Sigmoid colon (tissue), 7 donors: ENCODE results near the gene KCNQ2. TPM values are rescaled to one million over a fixed set of nuclear protein-coding genes. Genes with fewer than 3 reads are reported as not detected.

ENCODE experiments used
- DNase-seq: peaks from one replicate; pipeline ENCODE4 v3.0.0-alpha.2; 2019
- H3K27ac ChIP-seq, 4 donors: fragments of 200-600 bp; sonication (generic); one replicate each; pipeline ENCODE4 v1.5.1; 2016 to 2019; ENCODE audit warnings: mild to moderate bottlenecking in 1 of 4
- H3K27me3 ChIP-seq, 3 donors: fragments of 200-600 bp; sonication (generic); one replicate each; pipeline ENCODE4 v1.5.1; 2019; ENCODE audit warnings: mild to moderate bottlenecking in 1 of 3
- H3K36me3 ChIP-seq, 4 donors: fragments of 200-600 bp; sonication (generic); one replicate each; pipeline ENCODE4 v1.5.1; 2016 to 2019
- H3K4me1 ChIP-seq, 4 donors: fragments of 200-600 bp; sonication (generic); one replicate each; pipeline ENCODE4 v1.5.1; 2017 to 2019
- H3K4me3 ChIP-seq, 4 donors: fragments of 200-600 bp; sonication (generic); one replicate each; pipeline ENCODE4 v1.5.1; 2017 to 2019; ENCODE audit warnings: mild to moderate bottlenecking in 2 of 4, moderate library complexity in 1 of 4
- H3K9me3 ChIP-seq, 4 donors: fragments of 200-600 bp in 3 of 4; sonication (generic) in 3 of 4; one replicate each; pipeline versions ENCODE4 v1.5.1 to v1.6.1; 2013 to 2019
- CTCF ChIP-seq, 4 experiments: fragments of 450-650 bp in 3 of 4; fragments of 200-600 bp in 1 of 4; IDR thresholded peaks; one replicate each; pipeline ENCODE4 v1.5.1; 2016 to 2019; ENCODE audit warnings: antibody characterized with exemption in 4 of 4, mild to moderate bottlenecking in 3 of 4, moderate library complexity in 2 of 4
- EP300 ChIP-seq, 4 donors: sonication (generic); formaldehyde crosslinking; IDR thresholded peaks; one replicate each; pipeline ENCODE4 v1.6.1; 2017; ENCODE audit warnings: antibody characterized with exemption in 4 of 4
- POLR2A ChIP-seq, 2 donors: fragments of 450-650 bp; IDR thresholded peaks; one replicate each; pipeline ENCODE4 v1.6.1; 2016; ENCODE audit warnings: antibody characterized with exemption in 2 of 2, mild to moderate bottlenecking in 2 of 2, moderate library complexity in 2 of 2
- POLR2AphosphoS5 ChIP-seq, 4 donors: sonication (generic); formaldehyde crosslinking; IDR thresholded peaks; one replicate each; pipeline ENCODE4 v1.6.1; 2017; ENCODE audit warnings: antibody characterized with exemption in 4 of 4
- WGBS, 2 donors: extraction: QIAGEN DNeasy Blood & Tissue Kit; methylation state at CpG; one replicate each; pipeline ENCODE4 v1.1.7; 2013; 5-methylcytosine and 5-hydroxymethylcytosine counted together
- intact Hi-C: fragments of 100-400 bp; cut with DNase I; formaldehyde crosslinking; loops from one replicate; pipeline ENCODE4 v1.15.1; 2023
- polyA plus RNA-seq, 3 donors: library from polyadenylated mRNA; stranded (reverse); fragments of 200-250 nt; gene quantifications; one replicate each; pipeline ENCODE4 v1.2.3, GENCODE V29; 2013
- total RNA-seq, 4 donors: library from RNA; depleted of rRNA; stranded (reverse); fragments of >200 nt; gene quantifications; one replicate each; pipeline ENCODE4 v1.1.0, GENCODE V29; 2016
- donor health status: healthy with polysubstance abuse.
- donor health status: Bipolar disorder and iron deficiency.
- donor health status: healthy.

Gene KCNQ2
- total and polyA plus RNA-seq, 7 donors, result 0.83 to 4.2 (median 1.2) TPM; not detected in 3

DNA sequence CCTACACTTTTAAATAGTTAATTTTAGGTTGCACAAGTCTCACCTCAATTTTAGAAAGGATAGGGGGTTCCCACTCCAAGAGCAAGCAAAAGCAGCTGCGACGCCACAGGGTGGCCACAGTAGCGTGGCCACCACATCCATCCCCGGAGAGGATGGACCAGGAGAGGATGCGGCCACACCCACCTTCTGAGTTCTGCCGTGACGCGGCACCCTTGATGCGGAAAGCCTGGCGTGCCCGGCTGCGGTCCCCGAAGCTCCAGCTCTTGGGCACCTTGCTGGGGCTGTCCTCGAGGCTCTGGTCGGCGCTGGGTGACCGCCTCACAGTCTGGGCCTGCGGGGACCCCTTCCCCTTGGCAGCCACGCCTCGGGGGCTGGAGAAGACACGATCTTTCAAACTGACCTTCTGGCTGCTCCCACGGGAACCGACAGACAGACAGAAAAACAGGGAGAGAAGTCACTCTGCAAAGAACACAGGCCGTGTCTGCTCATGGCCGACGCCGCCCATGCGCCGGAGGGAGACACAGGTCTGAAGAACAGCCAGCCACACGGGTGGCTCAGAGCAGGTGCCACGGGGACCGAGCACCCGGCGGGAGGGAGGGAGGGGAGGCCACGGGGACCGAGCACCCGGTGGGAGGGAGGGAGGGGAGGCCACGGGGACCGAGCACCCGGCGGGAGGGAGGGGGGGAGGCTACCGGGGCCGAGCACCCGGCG, 57.6 kb downstream of the KCNQ2 start:
- Histone ChIP-seq H3K27me3 (peaks cover 6 to 80% (median 20%) of the 10 kb centered on the region in 3 donors), H3K36me3 (no peaks in the 10 kb centered on the region)

DNA sequence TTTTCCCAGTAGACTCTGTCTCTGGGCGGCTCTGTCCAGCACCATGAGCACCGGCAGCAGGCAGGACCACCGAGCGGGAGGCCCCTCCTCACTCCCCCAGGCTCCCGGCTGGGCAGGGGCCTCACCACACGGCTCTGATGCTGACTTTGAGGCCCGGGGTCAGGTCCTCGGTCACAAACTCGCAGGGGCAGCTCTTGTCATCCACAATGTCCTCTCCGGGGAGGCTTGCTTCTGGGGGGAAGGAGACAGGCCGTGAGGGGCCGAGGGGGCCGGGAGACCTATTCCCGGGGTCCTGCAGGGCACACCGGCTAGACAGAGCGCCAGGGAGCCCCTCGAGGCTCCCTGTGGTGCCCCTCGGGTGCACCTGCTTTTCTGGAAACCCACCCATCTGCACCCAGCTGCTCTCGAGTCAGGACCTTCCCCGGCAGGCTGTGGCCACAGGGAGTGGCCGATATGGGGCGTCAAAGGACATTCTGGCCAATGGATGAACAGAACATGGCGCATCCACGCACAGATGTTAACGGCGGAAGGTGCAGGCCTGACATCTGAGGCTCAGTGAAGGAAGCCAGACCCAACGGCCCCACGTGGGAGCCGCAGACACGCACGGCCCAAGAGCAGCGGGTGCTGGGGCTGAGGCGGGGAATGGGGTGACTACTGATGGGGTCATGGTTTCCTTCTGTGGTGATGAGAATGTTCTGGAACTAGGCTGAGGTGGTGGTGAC, 58.3 kb downstream of the KCNQ2 start:
- Histone ChIP-seq H3K27ac (no peak overlapping the region), H3K27me3 (peaks cover 6 to 74% (median 21%) of the 10 kb centered on the region in 3 donors), H3K36me3 (no peaks in the 10 kb centered on the region), H3K4me3 (no peak overlapping the region), H3K4me1 (no peaks in the 10 kb centered on the region), H3K9me3 (no peaks in the 10 kb centered on the region)
- WGBS, 2 donors, result 82 to 85% methylated on average over 33 of the region's 33 CpGs
- intact Hi-C loops, result no loop called here
- TF ChIP-seq POLR2AphosphoS5 (IDR thresholded peaks at IDR 0.05), result no peak
- no peak for TF ChIP-seq CTCF (IDR thresholded peaks at IDR 0.05)
- TF ChIP-seq EP300 (IDR thresholded peaks at IDR 0.05), result no peak
- TF ChIP-seq POLR2A (IDR thresholded peaks at IDR 0.05), result no peak
- DNase-seq, result no peak

More for the DNA sequence above, 57.6 kb downstream of the KCNQ2 start:
- DNase-seq, result no peak
- Histone ChIP-seq H3K27ac (no peak overlapping the region), H3K9me3 (no peaks in the 10 kb centered on the region), H3K4me1 (no peaks in the 10 kb centered on the region), H3K4me3 (no peak overlapping the region)
- intact Hi-C loops, result no loop called here
- WGBS, 2 donors, result 74 to 88% methylated on average over 42 to 44 of the region's 45 CpGs
- TF ChIP-seq POLR2AphosphoS5 (IDR thresholded peaks at IDR 0.05) (no peak), EP300 (IDR thresholded peaks at IDR 0.05) (no peak), POLR2A (IDR thresholded peaks at IDR 0.05) (no peak), CTCF (IDR thresholded peaks at IDR 0.05) (no peak)

DNA sequence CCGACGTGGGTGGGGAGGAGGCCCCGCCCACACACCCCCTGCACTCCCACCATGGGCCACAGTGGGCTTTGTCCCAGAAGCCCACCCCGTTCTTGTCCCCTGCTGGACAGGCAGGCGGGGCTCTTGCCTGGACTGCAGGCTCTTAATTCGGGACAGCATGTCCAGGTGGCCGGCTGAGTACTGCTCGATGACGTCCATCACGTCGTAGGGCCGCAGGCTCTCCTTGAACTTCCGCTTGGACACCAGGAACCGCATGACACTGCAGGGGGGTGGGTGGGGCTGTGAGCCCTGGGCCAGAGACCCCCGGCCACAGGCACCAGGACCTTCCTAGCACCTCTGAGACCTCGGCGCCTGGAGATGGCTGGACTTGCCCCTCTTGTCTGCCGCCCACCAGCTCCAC, 59.1 kb downstream of the KCNQ2 start:
- 85 to 88% methylated on average over 18 of the region's 18 CpGs for WGBS, 2 donors
- H3K36me3 ChIP-seq, result no peaks in the 10 kb centered on the region
- H3K9me3 ChIP-seq, result no peaks in the 10 kb centered on the region
- H3K4me1 ChIP-seq, result no peaks in the 10 kb centered on the region
- DNase-seq, result no peak
- H3K27ac ChIP-seq, result no peak overlapping the region
- intact Hi-C loops, result no loop called here
- no peak overlapping the region for H3K4me3 ChIP-seq
- H3K27me3 ChIP-seq, result peaks cover 6 to 66% (median 21%) of the 10 kb centered on the region in 3 donors
- TF ChIP-seq POLR2A (IDR thresholded peaks at IDR 0.05) (no peak), CTCF (IDR thresholded peaks at IDR 0.05) (no peak), EP300 (IDR thresholded peaks at IDR 0.05) (no peak), POLR2AphosphoS5 (IDR thresholded peaks at IDR 0.05) (no peak)

DNA sequence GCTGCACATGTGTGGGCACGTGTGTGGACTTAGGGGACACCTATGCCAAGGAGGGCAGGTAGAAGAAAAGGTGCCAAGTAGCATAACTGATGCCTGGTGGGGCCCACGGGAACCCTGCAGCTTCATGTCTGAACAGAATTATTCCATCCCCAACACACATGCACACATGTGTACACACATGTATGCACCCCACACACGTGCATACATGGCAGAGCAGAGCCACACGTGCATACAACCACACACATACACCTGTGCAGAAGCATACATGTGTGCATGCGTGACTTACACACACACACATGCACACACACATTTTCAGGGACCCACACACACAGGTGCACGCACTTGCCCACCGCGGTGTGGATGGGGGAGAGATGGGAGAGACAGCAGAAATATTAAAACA, 59.6 kb downstream of the KCNQ2 start:
- 88 to 89% methylated on average over 8 of the region's 8 CpGs for WGBS, 2 donors
- no peak overlapping the region for H3K27ac ChIP-seq
- H3K27me3 ChIP-seq, result peaks cover 6 to 66% (median 21%) of the 10 kb centered on the region in 3 donors
- no peaks in the 10 kb centered on the region for H3K9me3 ChIP-seq
- no peak overlapping the region for H3K4me3 ChIP-seq
- no peaks in the 10 kb centered on the region for H3K36me3 ChIP-seq
- H3K4me1 ChIP-seq, result no peaks in the 10 kb centered on the region
- intact Hi-C loops, result no loop called here
- TF ChIP-seq POLR2AphosphoS5 (IDR thresholded peaks at IDR 0.05) (no peak), CTCF (IDR thresholded peaks at IDR 0.05) (no peak), EP300 (IDR thresholded peaks at IDR 0.05) (no peak), POLR2A (IDR thresholded peaks at IDR 0.05) (no peak)
- DNase-seq, result no peak
